H1 (cell line): Measurements from ENCODE around the gene PDF. TPM values are rescaled to one million over a fixed set of nuclear protein-coding genes. Genes with fewer than 3 reads are reported as not detected.

Experiments used
- CHD7 ChIP-seq: fragments of 300-600 bp; sonication (generic); IDR thresholded peaks from 2 replicates; pipeline ENCODE4 v1.7.1; 2012; ENCODE audit warnings: low read length, moderate library complexity, mild to moderate bottlenecking, inconsistent platforms; ENCODE audit not compliant: insufficient replicate concordance
- RAD21 ChIP-seq, 2 experiments: IDR thresholded peaks in 1 of 2; conservative IDR thresholded peaks in 1 of 2; 2 replicates each; pipeline ENCODE4 v1.6.1; 2011; ENCODE audit warnings: low read depth in 2 of 2, low read length in 2 of 2, improper control_type of control experiment in 1 of 2, inconsistent platforms in 1 of 2, mild to moderate bottlenecking in 1 of 2, moderate library complexity in 1 of 2
- RNF2 ChIP-seq: fragments of 200-900, 300-1000 bp; sonication (generic); IDR thresholded peaks from 2 replicates; pipeline ENCODE4 v1.7.1; 2016; ENCODE audit warnings: borderline replicate concordance, low read depth, mild to moderate bottlenecking, antibody characterized with exemption, low read length; ENCODE audit not compliant: poor library complexity, severe bottlenecking; ENCODE audit errors: missing control alignments
- SAP30 ChIP-seq: fragments of 300-600 bp; sonication (generic); IDR thresholded peaks from 2 replicates; pipeline ENCODE4 v1.7.1; 2012; ENCODE audit warnings: low read length, moderate library complexity, mild to moderate bottlenecking, inconsistent platforms; ENCODE audit not compliant: insufficient read depth, insufficient replicate concordance
- USF2 ChIP-seq: IDR thresholded peaks from 2 replicates; pipeline ENCODE4 v1.6.1; 2011; ENCODE audit warnings: low read length, improper control_type of control experiment
- polyA plus RNA-seq, 7 experiments: library from polyadenylated mRNA; depleted of rRNA in 3 of 7; stranded (reverse) in 5 of 7; unstranded in 2 of 7; fragments of >200 nt in 5 of 7; fragments of 200-250 nt in 2 of 7; gene quantifications; 1 replicate in 5 of 7; 2 replicates in 1 of 7; 4 replicates in 1 of 7; pipeline versions ENCODE4 v1.2.1 to v1.2.3, GENCODE V29; 2011 to 2013; ENCODE audit warnings: missing spikeins in 2 of 7, mixed read lengths in 2 of 7
- total RNA-seq: library from RNA; stranded (reverse); fragmentation: NEBNext Ultra II Directional; extraction: Animal tissue kit (Norgen Biotek cat#: 25700); gene quantifications from 2 replicates; pipeline ENCODE4 v1.2.1, GENCODE V29; 2021

Gene PDF
- total and polyA plus RNA-seq, 2 of the 8 experiments (the other 6 are each of a cell fraction or from before 2014, with no cell fraction given) = 17.7 to 23.9 TPM

GRCh38 chr16:69378036-69378435, 47.6 kb upstream of the PDF start (continued):
- no peak for TF ChIP-seq CHD7
- TF ChIP-seq SAP30 = no peak
- no peak for TF ChIP-seq USF2
- TF ChIP-seq RAD21 (IDR thresholded peaks at IDR 0.05 in 1 of 2, conservative IDR thresholded peaks at IDR 0.05 in 1 of 2; ENCODE audit: low read depth in 2 of 2, low read length in 2 of 2) = no peak
- no peak for TF ChIP-seq RNF2
